ENCODE data around the gene DVL1. TPM values are rescaled to one million over a fixed set of nuclear protein-coding genes. Genes with fewer than 3 reads are reported as not detected.

Gene DVL1
- total and polyA plus RNA-seq, 2 of the 13 experiments (the other 11 are each of a cell fraction or from before 2014, with no cell fraction given): 30.8 to 60.4 TPM

DNA sequence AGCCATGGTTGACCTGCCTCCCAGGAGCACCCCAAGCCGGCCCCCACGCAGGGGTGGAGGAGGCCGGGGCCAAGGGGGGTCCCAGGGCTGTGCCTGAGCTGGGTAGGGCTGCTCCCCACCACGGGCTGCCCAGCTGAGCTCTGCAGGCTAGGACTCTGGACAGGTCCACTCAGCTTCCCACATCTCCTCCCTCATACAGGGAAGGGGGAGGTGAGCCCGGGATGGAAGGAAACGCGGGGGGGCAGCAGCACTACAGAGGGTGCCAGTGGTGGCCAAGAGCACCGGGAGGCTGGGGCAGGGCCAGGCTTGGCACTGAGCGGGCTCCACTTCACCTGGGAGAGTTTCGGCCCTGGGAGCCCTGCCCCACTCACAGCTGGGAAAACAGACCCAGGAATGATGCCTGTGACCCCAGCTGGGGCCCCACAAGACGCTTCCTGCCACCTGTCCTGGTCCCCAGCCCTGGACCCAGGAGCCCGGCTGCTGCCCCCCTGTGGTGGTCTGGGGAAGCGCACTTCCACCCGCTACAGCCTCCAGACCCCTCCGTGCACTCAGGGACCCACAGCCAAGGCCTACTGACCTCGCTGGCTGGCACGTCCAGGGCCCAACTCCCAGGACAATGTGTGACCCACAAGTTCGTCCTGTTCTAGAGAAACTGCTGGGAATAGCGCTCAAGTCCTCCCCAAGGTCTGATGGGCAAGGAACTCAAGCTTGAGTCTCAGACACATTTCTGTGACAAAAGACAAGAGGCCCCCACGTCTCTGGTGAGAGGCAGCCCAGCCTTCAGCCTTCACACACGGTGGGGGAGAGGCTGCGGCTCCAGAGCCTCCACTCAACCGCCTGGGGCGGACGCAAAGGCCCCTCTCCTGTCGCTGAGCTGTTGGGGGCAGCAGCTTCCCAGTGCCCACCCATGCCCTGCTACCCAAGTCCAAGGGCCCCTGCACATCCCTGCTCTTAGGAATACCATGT is 22.8 kb upstream of the DVL1 start (continued):
- TF ChIP-seq ARNT2 (CRISPR knock-in tag; IDR thresholded peaks at IDR 0.05; ENCODE audit: low read depth) (no peak), MEIS1 (CRISPR knock-in tag; IDR thresholded peaks at IDR 0.05; ENCODE audit: borderline replicate concordance) (no peak), RAD21 (CRISPR knock-in tag; IDR thresholded peaks at IDR 0.05) (peak; percentile 86), POLR2AphosphoS5 (IDR thresholded peaks at IDR 0.05; ENCODE audit: low read depth, low read length) (no peak), DMAP1 (CRISPR knock-in tag; IDR thresholded peaks at IDR 0.05) (no peak), ZSCAN9 (CRISPR knock-in tag; IDR thresholded peaks at IDR 0.05; ENCODE audit: borderline replicate concordance) (no peak), ZNF552 (CRISPR knock-in tag; IDR thresholded peaks at IDR 0.05; ENCODE audit: borderline replicate concordance) (no peak), POLR2G (IDR thresholded peaks at IDR 0.05; ENCODE audit: low read depth, low read length) (no peak), TAF1 (CRISPR knock-in tag; IDR thresholded peaks at IDR 0.05) (no peak), MED13 (CRISPR knock-in tag; IDR thresholded peaks at IDR 0.05) (no peak), ZNF747 (CRISPR knock-in tag; IDR thresholded peaks at IDR 0.05; ENCODE audit: borderline replicate concordance) (no peak), ZBTB21 (CRISPR knock-in tag; IDR thresholded peaks at IDR 0.05) (no peak), KDM3A (CRISPR knock-in tag; IDR thresholded peaks at IDR 0.05; ENCODE audit: low read depth) (peak; percentile 23; the same call in 1 of the 2 replicates), ZBTB38 (CRISPR knock-in tag; IDR thresholded peaks at IDR 0.05) (no peak), SRSF1 (optimal IDR thresholded peaks at IDR 0.05; ENCODE audit: low read depth, low read length) (no peak)
- TF ChIP-seq, protein P1, sequence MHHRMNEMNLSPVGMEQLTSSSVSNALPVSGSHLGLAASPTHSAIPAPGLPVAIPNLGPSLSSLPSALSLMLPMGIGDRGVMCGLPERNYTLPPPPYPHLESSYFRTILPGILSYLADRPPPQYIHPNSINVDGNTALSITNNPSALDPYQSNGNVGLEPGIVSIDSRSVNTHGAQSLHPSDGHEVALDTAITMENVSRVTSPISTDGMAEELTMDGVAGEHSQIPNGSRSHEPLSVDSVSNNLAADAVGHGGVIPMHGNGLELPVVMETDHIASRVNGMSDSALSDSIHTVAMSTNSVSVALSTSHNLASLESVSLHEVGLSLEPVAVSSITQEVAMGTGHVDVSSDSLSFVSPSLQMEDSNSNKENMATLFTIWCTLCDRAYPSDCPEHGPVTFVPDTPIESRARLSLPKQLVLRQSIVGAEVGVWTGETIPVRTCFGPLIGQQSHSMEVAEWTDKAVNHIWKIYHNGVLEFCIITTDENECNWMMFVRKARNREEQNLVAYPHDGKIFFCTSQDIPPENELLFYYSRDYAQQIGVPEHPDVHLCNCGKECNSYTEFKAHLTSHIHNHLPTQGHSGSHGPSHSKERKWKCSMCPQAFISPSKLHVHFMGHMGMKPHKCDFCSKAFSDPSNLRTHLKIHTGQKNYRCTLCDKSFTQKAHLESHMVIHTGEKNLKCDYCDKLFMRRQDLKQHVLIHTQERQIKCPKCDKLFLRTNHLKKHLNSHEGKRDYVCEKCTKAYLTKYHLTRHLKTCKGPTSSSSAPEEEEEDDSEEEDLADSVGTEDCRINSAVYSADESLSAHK (CRISPR knock-in tag; IDR thresholded peaks at IDR 0.05; ENCODE audit: borderline replicate concordance): no peak
- TF ChIP-seq, protein P2, sequence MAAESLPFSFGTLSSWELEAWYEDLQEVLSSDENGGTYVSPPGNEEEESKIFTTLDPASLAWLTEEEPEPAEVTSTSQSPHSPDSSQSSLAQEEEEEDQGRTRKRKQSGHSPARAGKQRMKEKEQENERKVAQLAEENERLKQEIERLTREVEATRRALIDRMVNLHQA (CRISPR knock-in tag; IDR thresholded peaks at IDR 0.05): no peak
- TF ChIP-seq, protein P3, sequence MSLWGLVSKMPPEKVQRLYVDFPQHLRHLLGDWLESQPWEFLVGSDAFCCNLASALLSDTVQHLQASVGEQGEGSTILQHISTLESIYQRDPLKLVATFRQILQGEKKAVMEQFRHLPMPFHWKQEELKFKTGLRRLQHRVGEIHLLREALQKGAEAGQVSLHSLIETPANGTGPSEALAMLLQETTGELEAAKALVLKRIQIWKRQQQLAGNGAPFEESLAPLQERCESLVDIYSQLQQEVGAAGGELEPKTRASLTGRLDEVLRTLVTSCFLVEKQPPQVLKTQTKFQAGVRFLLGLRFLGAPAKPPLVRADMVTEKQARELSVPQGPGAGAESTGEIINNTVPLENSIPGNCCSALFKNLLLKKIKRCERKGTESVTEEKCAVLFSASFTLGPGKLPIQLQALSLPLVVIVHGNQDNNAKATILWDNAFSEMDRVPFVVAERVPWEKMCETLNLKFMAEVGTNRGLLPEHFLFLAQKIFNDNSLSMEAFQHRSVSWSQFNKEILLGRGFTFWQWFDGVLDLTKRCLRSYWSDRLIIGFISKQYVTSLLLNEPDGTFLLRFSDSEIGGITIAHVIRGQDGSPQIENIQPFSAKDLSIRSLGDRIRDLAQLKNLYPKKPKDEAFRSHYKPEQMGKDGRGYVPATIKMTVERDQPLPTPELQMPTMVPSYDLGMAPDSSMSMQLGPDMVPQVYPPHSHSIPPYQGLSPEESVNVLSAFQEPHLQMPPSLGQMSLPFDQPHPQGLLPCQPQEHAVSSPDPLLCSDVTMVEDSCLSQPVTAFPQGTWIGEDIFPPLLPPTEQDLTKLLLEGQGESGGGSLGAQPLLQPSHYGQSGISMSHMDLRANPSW (CRISPR knock-in tag; IDR thresholded peaks at IDR 0.05; ENCODE audit: borderline replicate concordance): no peak

Measured in HepG2 (cell line).